Measurements from ENCODE around the gene MGST2.

Gene MGST2

GRCh38 chr4:139643042-139643895, 22.4 kb upstream of the MGST2 start:
- no peak for DNase-seq (ENCODE audit: low read depth)

GRCh38 chr4:139645458-139645857, 20.2 kb upstream of the MGST2 start:
- DNase-seq (ENCODE audit: low read depth) = no peak

- DNase-seq (ENCODE audit: low read depth) = no peak
Observed at GRCh38 chr4:139647184-139647583, 18.4 kb upstream of the MGST2 start.

GRCh38 chr4:139647952-139648351, 17.7 kb upstream of the MGST2 start:
- DNase-seq (ENCODE audit: low read depth) = no peak

- DNase-seq (ENCODE audit: low read depth) = no peak
Observed at GRCh38 chr4:139651282-139652194, 14.1 kb upstream of the MGST2 start.

GRCh38 chr4:139654516-139654915, 11.1 kb upstream of the MGST2 start:
- DNase-seq (ENCODE audit: low read depth) = no peak

- no peak for DNase-seq (ENCODE audit: low read depth)
Observed at GRCh38 chr4:139655116-139655515, 10.5 kb upstream of the MGST2 start.

- no peak for DNase-seq (ENCODE audit: low read depth)
Observed at GRCh38 chr4:139656614-139657486, 8.8 kb upstream of the MGST2 start.

GRCh38 chr4:139658185-139658584, 7.4 kb upstream of the MGST2 start:
- no peak for DNase-seq (ENCODE audit: low read depth)

GRCh38 chr4:139658586-139659382, 6.8 kb upstream of the MGST2 start:
- no peak for DNase-seq (ENCODE audit: low read depth)

- DNase-seq (ENCODE audit: low read depth) = no peak
Observed at GRCh38 chr4:139659735-139660424, 5.7 kb upstream of the MGST2 start.

GRCh38 chr4:139660568-139661043, 5.0 kb upstream of the MGST2 start:
- DNase-seq (ENCODE audit: low read depth) = no peak

- no peak for DNase-seq (ENCODE audit: low read depth)
Observed at GRCh38 chr4:139663561-139664138, 2.0 kb upstream of the MGST2 start.

GRCh38 chr4:139664442-139664841, 1.2 kb upstream of the MGST2 start:
- DNase-seq (ENCODE audit: low read depth) = no peak

- DNase-seq (ENCODE audit: low read depth) = no peak
Observed at GRCh38 chr4:139665079-139665689, 435 bp upstream of the MGST2 start.

- no peak for DNase-seq (ENCODE audit: low read depth)
Observed at GRCh38 chr4:139666735-139667281, 1.2 kb downstream of the MGST2 start.

- no peak for DNase-seq (ENCODE audit: low read depth)
Observed at GRCh38 chr4:139668036-139668435, 2.4 kb downstream of the MGST2 start.

- no peak for DNase-seq (ENCODE audit: low read depth)
Observed at GRCh38 chr4:139668658-139669201, 3.1 kb downstream of the MGST2 start.

GRCh38 chr4:139669335-139669734, 3.7 kb downstream of the MGST2 start:
- no peak for DNase-seq (ENCODE audit: low read depth)
